ENCODE results near the gene MCC.

- TF ChIP-seq, protein P1, sequence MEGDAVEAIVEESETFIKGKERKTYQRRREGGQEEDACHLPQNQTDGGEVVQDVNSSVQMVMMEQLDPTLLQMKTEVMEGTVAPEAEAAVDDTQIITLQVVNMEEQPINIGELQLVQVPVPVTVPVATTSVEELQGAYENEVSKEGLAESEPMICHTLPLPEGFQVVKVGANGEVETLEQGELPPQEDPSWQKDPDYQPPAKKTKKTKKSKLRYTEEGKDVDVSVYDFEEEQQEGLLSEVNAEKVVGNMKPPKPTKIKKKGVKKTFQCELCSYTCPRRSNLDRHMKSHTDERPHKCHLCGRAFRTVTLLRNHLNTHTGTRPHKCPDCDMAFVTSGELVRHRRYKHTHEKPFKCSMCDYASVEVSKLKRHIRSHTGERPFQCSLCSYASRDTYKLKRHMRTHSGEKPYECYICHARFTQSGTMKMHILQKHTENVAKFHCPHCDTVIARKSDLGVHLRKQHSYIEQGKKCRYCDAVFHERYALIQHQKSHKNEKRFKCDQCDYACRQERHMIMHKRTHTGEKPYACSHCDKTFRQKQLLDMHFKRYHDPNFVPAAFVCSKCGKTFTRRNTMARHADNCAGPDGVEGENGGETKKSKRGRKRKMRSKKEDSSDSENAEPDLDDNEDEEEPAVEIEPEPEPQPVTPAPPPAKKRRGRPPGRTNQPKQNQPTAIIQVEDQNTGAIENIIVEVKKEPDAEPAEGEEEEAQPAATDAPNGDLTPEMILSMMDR (IDR thresholded peaks at IDR 0.05; ENCODE audit: poor library complexity) = no peak
- no peak for TF ChIP-seq EZH2 (IDR thresholded peaks at IDR 0.05; ENCODE audit: borderline replicate concordance)
These were observed 433.4 kb downstream of the MCC start for GRCh38 chr5:113054899-113055298.

All from hepatocyte (in vitro differentiated cells).